Stimulated activated CD8-positive, alpha-beta memory T cell treated with anti-CD3 and anti-CD28 coated beads, Interleukin-7, amount 100 ng/mL, for 48 hours (primary cell): ENCODE data around the gene LNPEP.

ENCODE experiments used
- DNase-seq, 2 donors: peaks; one replicate each; pipeline ENCODE4 v3.0.0-alpha.2; 2020; ENCODE audit warnings: low read depth in 1 of 2; ENCODE audit errors: extremely low read depth in 1 of 2

LNPEP gene

DNA sequence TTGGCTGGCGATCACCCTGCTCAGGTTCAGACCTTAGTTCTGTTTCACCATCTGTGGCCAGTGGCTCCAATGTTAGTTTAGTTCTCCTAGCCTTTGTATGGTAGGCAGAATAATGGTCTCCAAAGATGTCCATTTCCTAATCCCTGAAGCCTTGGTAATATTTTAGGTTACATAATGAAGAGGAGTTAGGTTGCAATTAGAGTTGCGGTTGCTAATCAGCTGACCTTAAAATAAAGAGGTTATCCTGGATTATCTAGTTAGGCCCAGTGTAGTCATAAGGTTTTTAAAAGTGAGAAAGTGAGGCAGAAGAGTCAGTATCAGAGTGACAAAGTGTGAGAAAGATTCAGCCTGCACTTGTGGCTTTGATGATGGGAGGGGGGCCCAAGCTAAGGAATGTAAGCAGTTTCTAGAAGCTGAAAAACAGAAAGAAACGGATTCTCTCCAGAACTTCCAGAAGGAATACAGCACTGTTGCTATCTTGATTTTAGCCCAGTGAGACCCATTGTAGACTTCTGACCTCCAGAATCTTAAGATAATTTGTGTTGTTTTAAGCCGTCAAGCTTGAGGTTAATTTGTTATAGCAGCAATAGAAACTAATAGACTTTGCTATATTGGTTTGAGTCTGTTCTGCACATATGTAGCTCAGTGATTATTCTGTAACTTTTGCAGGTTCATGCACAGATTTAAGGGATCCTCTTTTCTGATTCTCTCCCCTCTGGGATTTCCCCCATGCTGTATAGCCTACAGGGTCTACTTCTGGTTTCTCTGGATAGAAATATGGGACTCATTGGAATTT is 21.6 kb downstream of the LNPEP start:
- DNase-seq, result peak in 1 of 2 donors; percentile 21

DNA sequence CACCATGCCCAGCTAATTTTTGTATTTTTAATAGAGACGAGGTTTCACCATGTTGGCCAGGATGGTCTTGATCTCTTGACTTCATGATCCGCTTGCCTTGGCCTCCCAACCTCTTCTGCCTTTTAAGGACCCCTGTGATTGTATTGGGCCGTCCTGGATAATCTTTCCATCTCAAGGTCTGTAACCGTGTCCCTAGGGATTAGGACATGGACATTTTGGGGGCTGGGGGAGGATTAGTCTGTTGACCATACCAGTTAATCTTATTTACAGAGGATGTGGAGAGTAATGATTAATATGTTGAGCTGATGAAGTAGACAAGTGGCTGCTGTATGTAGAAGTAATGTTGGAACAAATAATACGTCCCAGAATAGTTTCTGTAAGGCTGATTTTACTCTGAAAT is 23.1 kb downstream of the LNPEP start:
- no peak for DNase-seq

DNA sequence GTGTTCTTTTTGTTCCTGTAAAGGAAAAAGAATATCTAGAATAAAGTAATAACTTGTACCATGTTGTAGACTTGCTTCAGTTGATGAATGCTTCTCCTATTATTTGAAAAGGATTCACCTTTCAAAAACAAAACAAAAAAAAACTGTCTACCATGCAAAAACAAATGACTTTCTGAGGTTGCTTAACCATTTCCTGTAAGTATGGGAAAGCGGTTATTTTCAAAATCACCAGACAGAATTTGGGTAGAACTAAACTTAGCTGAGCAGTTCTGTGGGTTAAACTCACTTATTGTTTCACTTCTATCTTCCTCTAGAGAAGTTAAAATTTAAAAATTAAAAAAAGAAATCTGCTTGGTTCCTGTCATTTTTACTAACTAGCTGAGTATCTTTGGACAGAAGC is 25.2 kb downstream of the LNPEP start:
- DNase-seq, result no peak

DNA sequence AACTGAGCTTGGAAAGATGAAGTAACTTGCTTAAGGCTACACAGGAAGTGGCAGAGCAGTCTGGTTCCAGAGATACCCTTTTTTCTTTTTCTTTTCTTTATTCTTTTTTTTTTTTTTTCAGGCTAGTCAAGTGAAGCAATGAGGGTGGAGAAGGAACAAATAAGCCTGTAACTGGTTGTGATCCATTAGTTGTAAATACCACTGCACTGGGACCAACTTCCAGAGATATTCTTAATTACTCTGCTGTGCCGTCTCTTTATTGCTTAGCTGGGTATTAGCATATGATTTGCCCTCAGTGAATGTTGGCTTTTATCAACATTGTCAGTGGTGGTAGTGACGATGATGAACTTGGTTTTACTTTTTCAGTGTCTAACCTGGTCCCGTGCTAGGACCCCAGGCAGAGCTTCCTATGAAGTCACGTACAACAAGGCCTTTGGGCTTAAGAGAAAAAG is 26.7 kb downstream of the LNPEP start:
- no peak for DNase-seq

DNA sequence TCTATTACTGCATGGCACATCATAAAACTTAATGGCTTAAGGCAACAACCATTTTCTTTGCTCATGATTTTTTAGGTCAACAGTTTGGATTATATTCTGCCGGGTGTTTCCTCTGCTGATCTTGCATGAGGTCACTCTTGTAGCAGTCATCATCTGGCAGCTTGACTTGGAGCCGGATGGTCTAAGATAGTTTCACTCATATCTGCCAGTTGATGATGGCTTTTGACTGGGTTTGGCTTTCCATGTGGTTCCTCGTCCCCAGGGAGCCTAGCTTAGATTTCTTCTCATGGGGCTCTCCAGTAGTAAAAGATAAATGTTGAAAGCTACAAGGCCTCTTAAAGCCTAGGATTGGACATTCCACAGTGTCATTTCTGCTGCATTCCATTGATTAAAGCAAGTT is 27.4 kb downstream of the LNPEP start:
- DNase-seq, result peak in 1 of 2 donors; percentile 19

DNA sequence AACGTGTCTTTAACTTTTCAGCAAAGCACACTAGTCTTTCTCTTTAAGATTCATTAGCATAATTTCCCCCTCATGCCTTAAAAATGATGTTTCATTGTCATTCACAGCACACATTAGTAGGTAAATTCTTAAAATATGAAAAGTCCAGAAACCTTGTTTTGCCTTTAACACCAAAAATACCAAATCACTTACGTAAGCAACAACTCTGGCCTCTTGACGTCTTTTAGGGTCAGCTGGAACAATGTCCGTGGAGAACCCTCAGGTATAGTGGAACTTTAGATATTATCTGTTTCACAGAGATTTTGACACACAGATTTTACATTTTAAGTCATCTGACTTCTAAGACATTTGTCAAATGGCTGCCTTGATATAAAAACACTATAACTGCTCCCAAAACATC is 30.9 kb downstream of the LNPEP start:
- DNase-seq, result no peak

DNA sequence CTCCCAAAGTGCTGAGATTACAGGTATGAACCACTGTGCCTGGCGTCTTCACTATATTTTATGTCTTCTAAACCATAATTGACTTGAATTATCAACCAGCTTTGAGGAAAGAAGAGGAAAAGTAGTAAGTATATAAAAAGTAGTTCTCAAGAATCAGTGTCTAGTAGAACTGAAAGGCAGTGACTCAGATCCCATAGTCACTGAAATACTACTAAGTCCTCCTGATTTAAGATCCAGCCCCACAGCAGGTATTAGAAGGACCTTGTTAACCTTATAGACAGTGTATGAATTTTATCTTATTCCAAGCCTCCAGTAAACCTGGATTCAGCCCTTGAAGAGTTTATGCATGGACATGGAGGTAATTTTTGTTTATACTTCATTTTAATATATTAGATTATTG is 31.5 kb downstream of the LNPEP start:
- DNase-seq, result no peak

DNA sequence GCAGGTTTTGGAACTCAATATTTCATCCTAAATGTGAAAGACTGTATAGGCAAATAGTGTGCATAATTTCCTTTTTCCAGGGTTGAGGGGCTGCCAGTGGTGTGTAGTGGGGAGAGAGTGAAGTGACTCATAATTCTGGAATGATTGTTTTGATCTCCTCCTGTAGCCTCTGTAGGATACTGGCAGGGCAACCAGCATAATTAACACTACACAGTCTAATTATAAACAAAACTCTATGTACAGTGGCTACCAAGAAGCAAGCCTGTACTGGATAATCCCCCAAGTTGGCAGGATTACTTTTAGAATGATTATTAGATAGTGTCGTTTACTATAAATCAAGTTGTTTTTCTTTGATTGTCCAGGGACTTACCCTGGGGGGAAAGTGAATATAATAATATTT is 32.2 kb downstream of the LNPEP start:
- DNase-seq, result no peak

DNA sequence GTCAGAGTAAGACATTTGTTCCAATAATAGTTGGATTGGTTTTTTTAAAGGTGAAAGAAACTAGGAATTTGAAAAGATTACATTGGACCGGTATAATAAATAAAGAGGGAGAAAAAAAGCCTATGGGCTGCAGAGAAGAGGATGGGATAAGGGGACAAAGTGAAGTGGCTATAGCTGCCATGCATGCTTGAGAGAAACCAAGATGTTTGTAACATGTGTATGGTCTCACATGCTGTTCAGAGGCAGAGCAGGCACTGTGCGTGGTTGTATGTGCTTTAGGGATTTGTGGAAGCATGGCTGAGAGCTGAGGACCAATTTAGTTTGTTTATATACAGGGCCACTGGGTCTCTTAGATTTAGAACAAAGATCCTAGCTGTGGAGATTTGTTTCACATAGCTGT is 32.7 kb downstream of the LNPEP start:
- no peak for DNase-seq

DNA sequence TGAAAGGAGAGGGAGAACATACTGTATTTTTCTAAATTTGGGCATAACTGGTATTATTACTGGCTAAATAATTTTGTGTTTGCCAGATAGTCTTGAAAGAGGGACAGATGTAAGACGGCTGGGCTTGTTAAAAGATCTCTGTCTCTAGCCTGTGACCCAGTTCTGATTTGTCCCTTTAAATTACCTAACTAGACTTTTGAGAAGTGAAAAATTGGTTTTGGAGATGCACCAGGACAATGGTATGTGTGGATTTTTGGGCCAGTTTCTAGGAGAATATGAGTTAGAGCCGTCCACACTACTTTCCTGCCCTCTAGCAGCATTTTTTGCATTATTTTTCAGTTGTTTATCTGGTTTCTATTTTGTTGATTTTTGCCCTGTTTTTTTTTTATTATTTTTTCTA is 33.5 kb downstream of the LNPEP start:
- DNase-seq, result no peak

DNA sequence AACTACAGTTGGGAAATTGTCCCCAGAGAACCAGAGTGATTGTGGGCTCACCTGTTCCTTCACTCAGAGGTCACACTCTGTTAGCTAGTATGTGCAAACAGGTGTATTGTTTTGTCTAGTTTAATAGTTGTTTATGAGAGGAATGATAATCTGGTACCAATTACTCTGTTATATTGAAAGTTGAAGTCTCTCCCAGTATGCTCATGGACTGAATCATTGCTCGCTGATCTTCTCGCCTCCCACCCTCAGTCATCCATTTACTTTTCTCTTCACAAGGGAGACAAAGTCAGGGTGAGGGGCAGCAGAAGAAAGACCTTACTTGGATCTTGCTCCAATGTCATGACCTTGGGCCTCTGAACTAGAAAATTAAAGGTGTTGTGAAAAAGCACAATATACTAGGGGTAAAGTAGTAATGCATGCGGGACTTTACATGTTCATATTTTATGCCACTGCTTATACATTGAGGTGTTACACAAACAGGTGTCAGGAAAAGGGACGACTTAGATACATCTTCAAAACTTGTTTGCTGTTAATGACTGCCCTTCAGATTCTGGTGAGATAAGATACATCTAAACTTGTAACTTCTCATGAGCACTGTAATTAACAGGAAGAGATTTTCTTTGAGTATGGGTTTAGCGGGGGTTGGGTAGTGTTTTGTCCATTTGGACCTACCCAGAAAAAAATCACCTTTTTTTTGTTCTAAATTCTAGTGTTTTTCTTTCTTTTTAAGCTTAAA is 36.9 kb downstream of the LNPEP start:
- no peak for DNase-seq

DNA sequence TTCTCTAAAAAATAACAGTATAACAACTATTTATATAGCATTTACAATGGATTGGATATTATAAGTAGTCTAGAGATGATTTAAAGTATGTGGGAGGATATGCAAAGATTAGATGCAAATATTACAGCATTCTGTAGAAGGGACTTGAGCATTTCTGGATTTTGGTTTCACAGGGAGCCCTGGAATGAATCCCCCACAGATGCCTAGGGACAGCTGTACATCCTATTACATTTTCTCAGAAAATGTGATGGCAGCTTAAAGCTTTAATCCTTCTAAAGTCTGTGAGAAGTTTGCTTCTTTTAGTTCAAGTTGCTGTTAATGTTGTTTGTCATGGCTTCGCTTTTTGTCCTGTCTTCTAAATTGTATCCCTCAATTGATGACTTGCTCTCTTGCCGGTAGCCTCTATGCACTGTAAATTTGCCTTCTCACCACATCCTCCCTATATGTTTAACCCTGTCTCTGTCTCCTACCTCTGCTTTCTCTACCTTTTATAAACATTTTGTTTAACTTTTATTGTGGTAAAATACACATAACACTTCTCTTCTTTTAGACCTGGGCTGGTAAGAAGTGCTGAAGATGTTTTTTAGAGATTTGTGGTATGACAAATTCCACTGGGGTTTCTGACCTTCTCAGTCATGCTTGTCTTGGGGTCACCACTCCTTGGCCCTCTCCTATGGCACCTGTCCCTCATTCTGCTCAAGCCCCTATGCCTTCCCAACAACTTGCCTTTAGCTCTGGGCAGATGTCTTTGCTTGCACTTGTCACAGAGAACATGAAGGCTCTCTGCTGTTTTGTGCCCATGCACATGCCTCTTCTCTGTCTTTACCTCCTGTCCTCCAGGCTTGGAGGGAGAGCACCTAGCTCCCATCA is 37.9 kb downstream of the LNPEP start:
- no peak for DNase-seq

DNA sequence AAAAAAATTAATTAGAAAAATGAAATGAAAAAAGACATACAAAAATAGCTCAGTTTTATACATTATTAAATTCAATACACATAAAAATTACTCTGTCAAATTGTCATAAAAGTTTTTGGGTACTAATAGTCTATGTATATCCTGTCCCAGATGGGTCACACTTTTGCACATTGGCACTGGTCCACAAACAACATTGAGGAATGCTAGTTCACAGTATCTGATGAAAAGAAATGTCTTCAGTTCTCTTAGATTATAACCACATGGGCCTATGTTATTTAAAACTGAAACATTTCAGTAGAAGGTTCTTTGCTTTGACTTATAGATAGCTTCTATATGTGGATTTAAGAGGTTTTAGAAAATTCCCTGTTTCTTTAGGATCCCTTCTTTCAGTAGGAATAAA is 39.8 kb downstream of the LNPEP start:
- no peak for DNase-seq

DNA sequence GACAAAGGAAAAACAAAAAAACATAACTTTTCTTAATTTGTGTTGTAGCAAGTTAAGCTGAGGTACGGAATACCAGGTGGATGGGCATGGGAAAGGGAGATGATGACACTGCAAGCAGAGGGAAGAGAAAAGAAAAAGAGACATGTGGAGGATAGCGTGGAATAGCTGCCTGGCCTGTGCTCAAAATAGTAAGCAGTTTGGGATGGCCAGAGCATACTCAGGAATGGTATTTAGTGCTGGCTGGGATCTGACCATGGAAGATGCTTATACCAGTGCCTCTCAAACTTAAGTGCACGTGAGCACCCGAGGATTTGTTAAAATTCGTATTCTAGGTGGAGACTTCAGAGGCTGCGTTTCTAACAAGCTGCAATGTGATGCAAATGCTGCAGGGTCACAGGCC is 41.3 kb downstream of the LNPEP start:
- DNase-seq, result no peak

DNA sequence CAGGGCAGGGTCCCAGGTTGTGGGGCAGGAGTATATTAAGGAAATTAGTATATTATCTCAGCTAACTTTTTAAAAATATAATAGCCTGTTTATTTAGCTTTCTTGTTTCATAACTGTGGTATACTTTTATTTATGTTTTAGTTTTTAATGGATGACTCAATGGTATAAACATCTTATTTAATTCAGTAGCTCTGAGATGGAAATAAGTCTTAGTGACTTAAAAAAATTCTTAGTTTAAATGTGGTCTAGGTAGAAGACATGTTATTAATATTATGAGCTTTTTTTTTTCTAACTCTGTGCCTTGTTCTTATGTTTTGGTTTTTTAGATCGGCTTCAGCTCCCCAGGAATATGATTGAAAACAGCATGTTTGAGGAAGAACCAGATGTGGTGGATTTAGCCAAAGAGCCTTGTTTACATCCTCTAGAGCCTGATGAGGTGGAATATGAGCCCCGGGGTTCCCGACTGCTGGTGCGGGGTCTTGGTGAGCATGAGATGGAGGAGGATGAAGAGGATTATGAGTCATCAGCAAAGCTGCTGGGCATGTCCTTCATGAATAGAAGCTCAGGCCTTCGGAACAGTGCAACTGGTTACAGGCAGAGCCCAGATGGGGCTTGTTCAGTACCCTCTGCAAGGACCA is 43.1 kb downstream of the LNPEP start:
- DNase-seq, result no peak

DNA sequence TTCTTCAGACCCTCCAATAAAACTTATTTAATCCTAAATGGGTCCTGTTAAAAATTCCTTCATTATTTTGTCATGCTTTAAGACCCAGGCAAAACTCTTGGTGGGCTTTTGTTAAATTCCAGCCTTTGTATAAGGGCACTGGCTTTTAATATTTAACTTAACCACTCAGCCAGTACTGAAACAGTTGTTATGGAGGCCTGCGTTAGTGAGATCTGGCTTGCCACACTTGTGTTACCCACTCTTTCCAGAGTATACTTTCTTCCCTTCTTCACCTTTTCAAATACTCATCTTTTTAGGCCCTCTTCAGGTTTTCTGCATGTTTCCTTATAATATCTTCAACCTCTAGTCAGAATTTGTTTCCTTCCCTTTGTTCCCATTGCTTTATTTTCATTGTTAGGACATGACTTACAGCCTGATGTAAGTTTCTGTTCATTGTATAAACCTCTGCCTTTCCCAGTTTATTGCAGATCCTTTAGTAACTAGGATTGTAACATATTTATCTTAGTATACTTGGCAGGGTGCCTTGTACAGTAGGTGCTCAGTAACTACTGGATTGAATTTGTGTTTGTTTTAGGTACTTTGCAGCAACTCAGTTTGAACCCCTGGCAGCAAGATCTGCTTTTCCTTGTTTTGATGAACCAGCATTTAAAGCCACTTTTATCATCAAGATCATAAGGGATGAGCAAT is 48.8 kb downstream of the LNPEP start:
- DNase-seq, result no peak

DNA sequence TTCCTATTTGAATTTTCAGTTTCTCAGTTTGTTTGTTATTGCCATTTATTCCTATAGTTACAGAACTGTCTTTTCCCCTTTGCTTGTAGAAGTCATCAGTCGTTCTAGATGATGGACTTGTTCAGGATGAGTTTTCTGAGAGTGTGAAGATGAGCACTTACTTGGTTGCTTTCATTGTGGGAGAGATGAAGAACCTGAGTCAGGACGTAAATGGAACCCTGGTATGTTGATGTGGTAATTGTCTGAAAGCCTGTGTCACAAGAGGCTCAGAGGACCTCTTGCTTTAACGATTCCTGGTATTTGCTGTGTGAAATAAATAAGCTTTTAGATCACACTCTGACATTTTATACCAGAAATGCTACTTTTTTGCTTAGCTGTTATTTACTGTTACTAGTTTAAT is 50.6 kb downstream of the LNPEP start:
- no peak for DNase-seq

DNA sequence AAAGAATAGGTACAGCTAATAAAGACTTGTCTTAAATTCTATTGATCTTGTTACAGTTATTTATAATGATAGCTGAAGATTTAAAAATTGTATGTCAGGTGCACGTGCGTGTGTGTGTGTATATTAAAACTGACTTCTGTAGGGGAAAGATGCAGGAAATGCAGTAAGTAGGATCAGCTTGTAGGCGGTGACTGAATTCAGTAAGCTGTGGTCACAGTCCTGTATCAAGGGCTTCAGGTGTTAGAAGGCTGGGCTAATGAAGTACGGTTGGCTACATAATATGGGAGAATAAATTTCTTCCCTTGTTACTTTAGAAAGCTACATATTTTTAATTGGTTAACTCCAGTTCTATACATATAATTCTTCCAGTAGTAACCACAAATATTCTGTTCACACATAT is 54.2 kb downstream of the LNPEP start:
- DNase-seq, result no peak

DNA sequence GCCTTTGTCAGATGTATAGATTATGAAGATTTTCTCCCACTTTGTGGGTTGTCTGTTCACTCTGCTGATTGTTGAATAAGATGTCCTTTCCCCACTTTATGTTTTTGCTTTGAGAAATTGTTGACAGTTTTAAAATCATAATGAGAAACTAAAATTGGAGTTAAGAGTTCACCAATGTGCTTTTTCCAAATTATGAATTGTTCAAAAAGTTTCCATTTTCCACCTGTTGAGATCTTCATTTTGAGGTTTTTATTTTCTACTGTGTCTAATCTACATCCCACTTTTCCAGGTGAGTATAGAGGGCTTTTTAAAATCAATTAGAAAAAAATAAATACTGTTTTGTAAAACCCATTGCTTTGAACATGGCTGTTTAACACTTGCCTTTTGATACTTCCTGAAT is 55.8 kb downstream of the LNPEP start:
- no peak for DNase-seq

DNA sequence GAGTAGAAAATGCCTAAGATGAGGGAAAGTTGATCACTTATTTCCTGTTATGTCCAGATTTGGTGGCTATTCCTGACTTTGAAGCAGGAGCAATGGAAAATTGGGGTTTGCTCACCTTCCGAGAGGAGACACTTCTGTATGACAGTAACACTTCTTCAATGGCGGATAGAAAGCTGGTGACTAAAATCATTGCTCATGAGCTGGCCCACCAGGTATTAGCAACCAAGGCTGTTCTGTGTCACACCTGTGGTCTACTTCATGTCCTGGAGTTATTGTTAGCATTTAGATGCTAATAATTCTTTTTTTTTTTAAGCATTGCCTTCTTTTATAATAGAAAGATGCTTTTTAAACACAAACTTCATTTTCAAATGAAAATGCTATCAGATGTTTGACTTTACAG is 57.9 kb downstream of the LNPEP start:
- DNase-seq, result no peak
